HepG2 (cell line): ENCODE results near the gene SIDT1.

Experiments used
- FOXA1 ChIP-seq, 2 experiments: fragments of 450-650 bp in 1 of 2; sonication (generic) in 1 of 2; formaldehyde crosslinking in 1 of 2; IDR thresholded peaks; 2 replicates each; pipeline versions ENCODE4 v1.4.0 to v1.6.1; 2016 to 2020; ENCODE audit warnings: missing genetic modification reagents in 1 of 2
- FOXP1 ChIP-seq, 2 experiments: fragments of 450-650 bp in 1 of 2; IDR thresholded peaks; 2 replicates each; pipeline ENCODE4 v1.6.1; 2017 to 2018; ENCODE audit warnings: antibody characterized with exemption in 1 of 2
- KLF15 ChIP-seq: sonication (generic); formaldehyde crosslinking; IDR thresholded peaks from 2 replicates; pipeline ENCODE4 v1.8.1; 2023; ENCODE audit warnings: borderline replicate concordance, mild to moderate bottlenecking, inconsistent platforms, missing genetic modification reagents, mixed read lengths
- POLR2A ChIP-seq, 2 experiments: IDR thresholded peaks; 2 replicates each; pipeline ENCODE4 v1.6.1; 2011; ENCODE audit warnings: low read depth in 2 of 2, low read length in 2 of 2, mild to moderate bottlenecking in 1 of 2, moderate library complexity in 1 of 2; ENCODE audit not compliant: insufficient read depth in 1 of 2
- SOX13 ChIP-seq, 3 experiments: fragments of 450-650 bp in 1 of 3; sonication (generic) in 1 of 3; formaldehyde crosslinking in 1 of 3; IDR thresholded peaks in 2 of 3; conservative IDR thresholded peaks in 1 of 3; 2 replicates each; pipeline versions ENCODE4 v1.5.0 to v1.6.1; 2016 to 2020; ENCODE audit warnings: antibody characterized with exemption in 1 of 3, mild to moderate bottlenecking in 1 of 3, missing compliant biosample characterization in 1 of 3, missing genetic modification reagents in 1 of 3, moderate library complexity in 1 of 3

GRCh38 chr3:113631573-113631972 is 99.2 kb downstream of the SIDT1 start:
- TF ChIP-seq FOXP1 (IDR thresholded peaks at IDR 0.05) (no peak), FOXP1 (CRISPR knock-in tag; IDR thresholded peaks at IDR 0.05) (no peak), FOXA1 (IDR thresholded peaks at IDR 0.05) (no peak), FOXA1 (CRISPR knock-in tag; IDR thresholded peaks at IDR 0.05) (0 out of 2 replicates have a peak, but pooled peaks have one; percentile 44), POLR2A (IDR thresholded peaks at IDR 0.05; ENCODE audit: insufficient read depth in 1 of 2, low read depth in 2 of 2, low read length in 2 of 2) (no peak), KLF15 (CRISPR knock-in tag) (no peak), SOX13 (IDR thresholded peaks at IDR 0.05) (no peak), SOX13 (CRISPR knock-in tag; conservative IDR thresholded peaks at IDR 0.05 in 1 of 2, IDR thresholded peaks at IDR 0.05 in 1 of 2) (no peak)
